SK-N-SH treated with all-trans-retinoic acid at 6 μM for 48 hours (cell line): ENCODE data around the gene ST8SIA2.

Experiments used
- ATAC-seq: fragments of 200-7000 bp; cut with Tn5 transposase; 3 replicates; pipeline ENCODE4 v1.9.1; 2020; ENCODE audit warnings: mild to moderate bottlenecking, moderate library complexity
- ARNTL ChIP-seq: fragments of 450-650 bp; formaldehyde crosslinking; IDR thresholded peaks from 2 replicates; pipeline ENCODE4 v1.5.0; 2020; ENCODE audit warnings: low read depth, mild to moderate bottlenecking, moderate library complexity, borderline replicate concordance
- BACH2 ChIP-seq: fragments of 250-450 bp; sonication (Bioruptor Pico); IDR thresholded peaks from 2 replicates; pipeline ENCODE4 v1.9.0; 2021; ENCODE audit warnings: mild to moderate bottlenecking, borderline replicate concordance
- CSDC2 ChIP-seq: fragments of 250-450 bp; sonication (Bioruptor Pico); IDR thresholded peaks from 2 replicates; pipeline ENCODE4 v1.5.0; 2020; ENCODE audit warnings: mild to moderate bottlenecking, moderate library complexity
- ESRRG ChIP-seq: fragments of 250-450 bp; sonication (Bioruptor Pico); IDR thresholded peaks from 2 replicates; pipeline ENCODE4 v1.6.1; 2021; ENCODE audit warnings: mild to moderate bottlenecking
- GLIS3 ChIP-seq: fragments of 250-450 bp; sonication (Bioruptor Pico); IDR thresholded peaks from 2 replicates; pipeline ENCODE4 v1.5.0; 2020; ENCODE audit warnings: mild to moderate bottlenecking, moderate library complexity
- ISL1 ChIP-seq: fragments of 250-450 bp; sonication (Bioruptor Pico); IDR thresholded peaks from 2 replicates; pipeline ENCODE4 v2.1.2; 2022; ENCODE audit warnings: mild to moderate bottlenecking, moderate library complexity
- OSR1 ChIP-seq: fragments of 250-450 bp; sonication (Bioruptor Pico); IDR thresholded peaks from 2 replicates; pipeline ENCODE4 v1.8.0; 2022; ENCODE audit warnings: moderate library complexity, mild to moderate bottlenecking, inconsistent platforms
- PPARA ChIP-seq: fragments of 250-450 bp; sonication (Bioruptor Pico); IDR thresholded peaks from 2 replicates; pipeline ENCODE4 v1.5.0; 2020; ENCODE audit warnings: mild to moderate bottlenecking, borderline replicate concordance
- RARB ChIP-seq: fragments of 250-450 bp; sonication (Bioruptor Pico); IDR thresholded peaks from 2 replicates; pipeline ENCODE4 v1.8.0; 2021; ENCODE audit warnings: mild to moderate bottlenecking, moderate library complexity
- SNAI2 ChIP-seq: fragments of 250-450 bp; sonication (Bioruptor Pico); IDR thresholded peaks from 2 replicates; pipeline ENCODE4 v1.5.0; 2020; ENCODE audit warnings: mild to moderate bottlenecking, moderate library complexity
- TCF4 ChIP-seq: fragments of 250-450 bp; sonication (Bioruptor Pico); IDR thresholded peaks from 2 replicates; pipeline ENCODE4 v1.8.0; 2021; ENCODE audit warnings: mild to moderate bottlenecking, moderate library complexity, borderline replicate concordance
- TOX ChIP-seq: fragments of 250-450 bp; sonication (Bioruptor Pico); IDR thresholded peaks from 2 replicates; pipeline ENCODE4 v1.8.0; 2021; ENCODE audit warnings: mild to moderate bottlenecking, moderate library complexity, borderline replicate concordance
- ZC3H10 ChIP-seq: fragments of 250-450 bp; sonication (Bioruptor Pico); IDR thresholded peaks from 2 replicates; pipeline ENCODE4 v1.5.1; 2021; ENCODE audit warnings: mild to moderate bottlenecking, moderate library complexity
- ZFP3 ChIP-seq: fragments of 250-450 bp; sonication (Bioruptor Pico); IDR thresholded peaks from 2 replicates; pipeline ENCODE4 v1.5.0; 2020; ENCODE audit warnings: mild to moderate bottlenecking, moderate library complexity
- ZFP30 ChIP-seq: fragments of 450-650 bp; formaldehyde crosslinking; IDR thresholded peaks from 2 replicates; pipeline ENCODE4 v1.5.0; 2022; ENCODE audit warnings: mild to moderate bottlenecking, moderate library complexity
- ZNF565 ChIP-seq: fragments of 450-650 bp; formaldehyde crosslinking; conservative IDR thresholded peaks from 2 replicates; pipeline ENCODE4 v1.5.0; 2020; ENCODE audit warnings: low read depth, mild to moderate bottlenecking, moderate library complexity
- ZNF70 ChIP-seq: fragments of 450-650 bp; formaldehyde crosslinking; IDR thresholded peaks from 2 replicates; pipeline ENCODE4 v1.5.0; 2020; ENCODE audit warnings: mild to moderate bottlenecking, moderate library complexity
- ZNF8 ChIP-seq: fragments of 450-650 bp; formaldehyde crosslinking; IDR thresholded peaks from 2 replicates; pipeline ENCODE4 v1.5.0; 2020; ENCODE audit warnings: mild to moderate bottlenecking, moderate library complexity
- TF ChIP-seq, protein P1 (sequence below): fragments of 250-450 bp; sonication (Bioruptor Pico); IDR thresholded peaks from 2 replicates; pipeline ENCODE4 v1.5.1; 2020; ENCODE audit warnings: low read depth, mild to moderate bottlenecking, moderate library complexity
- TF ChIP-seq, protein P2 (sequence below): fragments of 250-450 bp; sonication (Bioruptor Pico); IDR thresholded peaks from 2 replicates; pipeline ENCODE4 v1.8.0; 2021; ENCODE audit warnings: low read depth, mild to moderate bottlenecking, moderate library complexity, borderline replicate concordance
- TF ChIP-seq, protein P3 (sequence below): fragments of 250-450 bp; sonication (Bioruptor Pico); IDR thresholded peaks from 2 replicates; pipeline ENCODE4 v1.5.1; 2021; ENCODE audit warnings: mild to moderate bottlenecking, moderate library complexity
- TF ChIP-seq, protein P4 (sequence below): fragments of 250-450 bp; sonication (Bioruptor Pico); IDR thresholded peaks from 2 replicates; pipeline ENCODE4 v1.5.0; 2020; ENCODE audit warnings: mild to moderate bottlenecking, moderate library complexity

ST8SIA2 gene

DNA sequence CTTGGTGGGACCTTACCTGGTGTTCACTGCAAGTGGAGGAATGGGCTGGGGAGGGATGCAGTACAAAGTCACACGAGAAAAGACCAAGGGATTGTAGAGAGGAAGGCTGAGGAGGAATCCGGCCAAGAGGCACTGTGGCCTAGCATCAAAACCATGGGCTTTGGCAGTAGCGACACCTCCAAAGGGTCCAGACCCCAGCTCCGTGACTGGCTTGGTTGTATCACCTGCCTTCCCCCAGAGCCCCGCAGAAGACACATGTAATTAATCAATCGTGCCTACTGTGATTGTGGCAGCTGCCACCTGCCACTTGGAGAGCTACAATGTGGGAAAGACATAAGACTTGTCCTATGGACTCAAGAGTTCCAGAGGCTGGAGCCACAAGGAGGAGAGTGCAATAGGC lies 54.7 kb downstream of the ST8SIA2 start (continued):
- TF ChIP-seq, protein P1, sequence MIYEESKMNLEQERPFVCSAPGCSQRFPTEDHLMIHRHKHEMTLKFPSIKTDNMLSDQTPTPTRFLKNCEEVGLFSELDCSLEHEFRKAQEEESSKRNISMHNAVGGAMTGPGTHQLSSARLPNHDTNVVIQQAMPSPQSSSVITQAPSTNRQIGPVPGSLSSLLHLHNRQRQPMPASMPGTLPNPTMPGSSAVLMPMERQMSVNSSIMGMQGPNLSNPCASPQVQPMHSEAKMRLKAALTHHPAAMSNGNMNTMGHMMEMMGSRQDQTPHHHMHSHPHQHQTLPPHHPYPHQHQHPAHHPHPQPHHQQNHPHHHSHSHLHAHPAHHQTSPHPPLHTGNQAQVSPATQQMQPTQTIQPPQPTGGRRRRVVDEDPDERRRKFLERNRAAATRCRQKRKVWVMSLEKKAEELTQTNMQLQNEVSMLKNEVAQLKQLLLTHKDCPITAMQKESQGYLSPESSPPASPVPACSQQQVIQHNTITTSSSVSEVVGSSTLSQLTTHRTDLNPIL: no peak
- no peak for TF ChIP-seq ZFP30 (CRISPR knock-in tag)

DNA sequence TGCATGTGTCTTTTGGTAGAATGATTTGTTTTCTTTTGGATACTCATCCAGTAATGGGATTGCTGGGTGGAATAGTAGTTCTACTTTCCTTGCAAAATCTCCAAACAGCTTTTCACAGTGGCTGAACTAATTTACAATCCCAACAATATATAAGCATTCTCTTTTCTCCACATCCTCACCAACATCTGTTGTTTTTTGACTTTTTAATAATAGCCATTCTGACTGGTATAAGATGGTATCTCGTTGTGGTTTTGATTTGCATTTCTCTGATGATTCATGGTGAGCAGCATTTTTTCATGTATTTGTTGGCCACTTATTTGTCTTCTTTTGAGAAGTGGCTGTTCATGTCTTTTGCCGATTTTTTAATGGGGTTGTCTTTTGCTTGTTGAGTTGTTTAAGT lies 55.8 kb downstream of the ST8SIA2 start:
- ATAC-seq: no peak
- TF ChIP-seq TCF4 (no peak), GLIS3 (CRISPR knock-in tag) (no peak), ZFP30 (CRISPR knock-in tag) (no peak), ISL1 (no peak)
- TF ChIP-seq, protein P2, sequence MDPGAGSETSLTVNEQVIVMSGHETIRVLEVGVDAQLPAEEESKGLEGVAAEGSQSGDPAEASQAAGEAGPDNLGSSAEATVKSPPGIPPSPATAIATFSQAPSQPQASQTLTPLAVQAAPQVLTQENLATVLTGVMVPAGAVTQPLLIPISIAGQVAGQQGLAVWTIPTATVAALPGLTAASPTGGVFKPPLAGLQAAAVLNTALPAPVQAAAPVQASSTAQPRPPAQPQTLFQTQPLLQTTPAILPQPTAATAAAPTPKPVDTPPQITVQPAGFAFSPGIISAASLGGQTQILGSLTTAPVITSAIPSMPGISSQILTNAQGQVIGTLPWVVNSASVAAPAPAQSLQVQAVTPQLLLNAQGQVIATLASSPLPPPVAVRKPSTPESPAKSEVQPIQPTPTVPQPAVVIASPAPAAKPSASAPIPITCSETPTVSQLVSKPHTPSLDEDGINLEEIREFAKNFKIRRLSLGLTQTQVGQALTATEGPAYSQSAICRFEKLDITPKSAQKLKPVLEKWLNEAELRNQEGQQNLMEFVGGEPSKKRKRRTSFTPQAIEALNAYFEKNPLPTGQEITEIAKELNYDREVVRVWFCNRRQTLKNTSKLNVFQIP (CRISPR knock-in tag): no peak
- TF ChIP-seq, all 23 proteins: peak for 0

DNA sequence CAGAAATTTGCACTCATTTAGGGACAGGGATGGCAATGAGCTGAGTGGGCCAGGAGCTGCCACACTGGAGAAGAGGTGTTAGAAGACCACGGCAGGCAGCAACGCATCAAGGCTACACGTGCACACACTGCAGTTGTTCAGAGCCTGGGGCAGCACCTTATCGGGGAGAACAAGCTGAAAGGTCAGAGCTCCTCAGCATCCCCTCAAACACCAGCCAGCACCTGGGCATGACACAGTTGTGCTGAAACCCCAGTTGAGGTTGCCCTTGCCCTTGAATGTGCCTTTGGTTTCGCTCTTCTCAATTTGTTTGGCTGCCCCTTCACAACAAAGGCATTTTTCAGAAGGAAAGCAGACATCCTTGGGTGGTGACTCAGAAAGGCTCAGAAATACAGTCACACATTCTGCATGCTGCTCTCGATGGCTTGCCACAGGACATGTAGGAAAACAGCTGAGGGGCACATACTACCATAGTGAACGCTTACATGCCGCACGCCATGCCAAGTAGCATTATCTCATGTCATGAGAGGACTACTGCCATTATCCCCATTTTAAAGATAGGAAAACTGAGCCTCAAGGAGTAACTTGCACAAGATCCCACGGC lies 57.6 kb downstream of the ST8SIA2 start:
- no peak for ATAC-seq
- TF ChIP-seq SNAI2 (CRISPR knock-in tag) (no peak), OSR1 (no peak), ESRRG (CRISPR knock-in tag) (no peak), ZC3H10 (CRISPR knock-in tag) (no peak), GLIS3 (CRISPR knock-in tag) (no peak), ZFP30 (CRISPR knock-in tag) (no peak), ZNF70 (CRISPR knock-in tag) (no peak), RARB (CRISPR knock-in tag) (no peak), ZFP3 (no peak), BACH2 (CRISPR knock-in tag) (no peak), TCF4 (no peak), ARNTL (no peak)
- TF ChIP-seq, protein P1: no peak
- TF ChIP-seq, protein P2 (CRISPR knock-in tag): no peak

DNA sequence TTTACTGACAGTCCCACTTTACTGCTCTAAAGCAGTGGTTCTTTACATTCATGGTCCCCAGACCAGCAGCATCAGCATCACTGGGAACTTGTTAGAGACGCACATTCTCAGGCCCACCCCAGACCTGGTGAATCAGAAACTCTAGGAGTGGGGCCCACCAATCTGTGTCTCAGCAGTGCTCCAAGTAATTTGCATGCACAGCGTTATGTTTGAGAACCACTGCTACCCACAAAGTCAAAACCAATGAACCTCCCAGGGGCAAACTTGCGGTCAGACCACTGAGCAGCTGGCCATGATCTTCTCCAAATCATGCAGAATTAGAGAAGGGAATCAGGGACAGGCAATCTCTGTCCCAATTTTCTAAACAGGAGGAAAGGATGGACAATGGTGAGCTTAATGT lies 58.5 kb downstream of the ST8SIA2 start:
- TF ChIP-seq ZFP30 (CRISPR knock-in tag) (no peak), ESRRG (CRISPR knock-in tag) (no peak), SNAI2 (CRISPR knock-in tag) (no peak), ISL1 (no peak), PPARA (no peak), ZNF70 (CRISPR knock-in tag) (no peak), OSR1 (no peak), BACH2 (CRISPR knock-in tag) (no peak), ZNF565 (no peak), TCF4 (no peak), GLIS3 (CRISPR knock-in tag) (no peak), ARNTL (no peak), TOX (no peak), ZNF8 (CRISPR knock-in tag) (no peak), ZC3H10 (CRISPR knock-in tag) (no peak)
- TF ChIP-seq, protein P3, sequence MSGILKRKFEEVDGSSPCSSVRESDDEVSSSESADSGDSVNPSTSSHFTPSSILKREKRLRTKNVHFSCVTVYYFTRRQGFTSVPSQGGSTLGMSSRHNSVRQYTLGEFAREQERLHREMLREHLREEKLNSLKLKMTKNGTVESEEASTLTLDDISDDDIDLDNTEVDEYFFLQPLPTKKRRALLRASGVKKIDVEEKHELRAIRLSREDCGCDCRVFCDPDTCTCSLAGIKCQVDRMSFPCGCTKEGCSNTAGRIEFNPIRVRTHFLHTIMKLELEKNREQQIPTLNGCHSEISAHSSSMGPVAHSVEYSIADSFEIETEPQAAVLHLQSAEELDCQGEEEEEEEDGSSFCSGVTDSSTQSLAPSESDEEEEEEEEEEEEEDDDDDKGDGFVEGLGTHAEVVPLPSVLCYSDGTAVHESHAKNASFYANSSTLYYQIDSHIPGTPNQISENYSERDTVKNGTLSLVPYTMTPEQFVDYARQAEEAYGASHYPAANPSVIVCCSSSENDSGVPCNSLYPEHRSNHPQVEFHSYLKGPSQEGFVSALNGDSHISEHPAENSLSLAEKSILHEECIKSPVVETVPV (CRISPR knock-in tag): no peak
- ATAC-seq: no peak

DNA sequence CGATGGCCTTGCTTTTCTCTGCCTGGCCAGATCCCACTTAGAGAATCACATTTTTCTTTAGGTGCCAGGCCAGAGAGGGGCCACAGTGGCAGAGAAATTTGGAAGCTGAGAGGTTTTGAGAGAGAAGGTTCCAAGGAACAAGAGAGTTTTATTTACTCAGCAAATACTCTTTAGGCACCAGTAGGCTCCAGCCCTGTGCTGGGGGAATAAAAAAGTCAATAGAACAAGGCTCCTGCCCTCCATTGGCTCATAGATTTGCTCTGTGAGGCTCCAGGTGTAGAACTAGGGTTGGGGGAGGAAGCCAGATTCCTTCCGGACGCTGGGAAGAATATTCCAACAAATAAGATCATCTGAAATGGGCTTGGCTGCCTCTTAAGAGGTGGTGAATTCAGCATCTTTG lies 59.9 kb downstream of the ST8SIA2 start:
- TF ChIP-seq CSDC2 (CRISPR knock-in tag): no peak
- no peak for TF ChIP-seq ARNTL
- TF ChIP-seq, protein P4, sequence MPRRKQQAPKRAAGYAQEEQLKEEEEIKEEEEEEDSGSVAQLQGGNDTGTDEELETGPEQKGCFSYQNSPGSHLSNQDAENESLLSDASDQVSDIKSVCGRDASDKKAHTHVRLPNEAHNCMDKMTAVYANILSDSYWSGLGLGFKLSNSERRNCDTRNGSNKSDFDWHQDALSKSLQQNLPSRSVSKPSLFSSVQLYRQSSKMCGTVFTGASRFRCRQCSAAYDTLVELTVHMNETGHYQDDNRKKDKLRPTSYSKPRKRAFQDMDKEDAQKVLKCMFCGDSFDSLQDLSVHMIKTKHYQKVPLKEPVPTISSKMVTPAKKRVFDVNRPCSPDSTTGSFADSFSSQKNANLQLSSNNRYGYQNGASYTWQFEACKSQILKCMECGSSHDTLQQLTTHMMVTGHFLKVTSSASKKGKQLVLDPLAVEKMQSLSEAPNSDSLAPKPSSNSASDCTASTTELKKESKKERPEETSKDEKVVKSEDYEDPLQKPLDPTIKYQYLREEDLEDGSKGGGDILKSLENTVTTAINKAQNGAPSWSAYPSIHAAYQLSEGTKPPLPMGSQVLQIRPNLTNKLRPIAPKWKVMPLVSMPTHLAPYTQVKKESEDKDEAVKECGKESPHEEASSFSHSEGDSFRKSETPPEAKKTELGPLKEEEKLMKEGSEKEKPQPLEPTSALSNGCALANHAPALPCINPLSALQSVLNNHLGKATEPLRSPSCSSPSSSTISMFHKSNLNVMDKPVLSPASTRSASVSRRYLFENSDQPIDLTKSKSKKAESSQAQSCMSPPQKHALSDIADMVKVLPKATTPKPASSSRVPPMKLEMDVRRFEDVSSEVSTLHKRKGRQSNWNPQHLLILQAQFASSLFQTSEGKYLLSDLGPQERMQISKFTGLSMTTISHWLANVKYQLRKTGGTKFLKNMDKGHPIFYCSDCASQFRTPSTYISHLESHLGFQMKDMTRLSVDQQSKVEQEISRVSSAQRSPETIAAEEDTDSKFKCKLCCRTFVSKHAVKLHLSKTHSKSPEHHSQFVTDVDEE (CRISPR knock-in tag): no peak
- TF ChIP-seq RARB (CRISPR knock-in tag): no peak
- TF ChIP-seq ZC3H10 (CRISPR knock-in tag): no peak
- TF ChIP-seq ZNF565: no peak
- TF ChIP-seq TOX: no peak
- TF ChIP-seq, protein P3 (CRISPR knock-in tag): no peak
- TF ChIP-seq, all 23 proteins: peak for 0
- ATAC-seq: no peak
